ENCODE measurements around the gene CPTP. TPM values are rescaled to one million over a fixed set of nuclear protein-coding genes. Genes with fewer than 3 reads are reported as not detected.

The CPTP gene
- total and polyA plus RNA-seq, 2 of the 13 experiments (the other 11 are each of a cell fraction or from before 2014, with no cell fraction given), result 5.5 to 9.3 TPM

DNA sequence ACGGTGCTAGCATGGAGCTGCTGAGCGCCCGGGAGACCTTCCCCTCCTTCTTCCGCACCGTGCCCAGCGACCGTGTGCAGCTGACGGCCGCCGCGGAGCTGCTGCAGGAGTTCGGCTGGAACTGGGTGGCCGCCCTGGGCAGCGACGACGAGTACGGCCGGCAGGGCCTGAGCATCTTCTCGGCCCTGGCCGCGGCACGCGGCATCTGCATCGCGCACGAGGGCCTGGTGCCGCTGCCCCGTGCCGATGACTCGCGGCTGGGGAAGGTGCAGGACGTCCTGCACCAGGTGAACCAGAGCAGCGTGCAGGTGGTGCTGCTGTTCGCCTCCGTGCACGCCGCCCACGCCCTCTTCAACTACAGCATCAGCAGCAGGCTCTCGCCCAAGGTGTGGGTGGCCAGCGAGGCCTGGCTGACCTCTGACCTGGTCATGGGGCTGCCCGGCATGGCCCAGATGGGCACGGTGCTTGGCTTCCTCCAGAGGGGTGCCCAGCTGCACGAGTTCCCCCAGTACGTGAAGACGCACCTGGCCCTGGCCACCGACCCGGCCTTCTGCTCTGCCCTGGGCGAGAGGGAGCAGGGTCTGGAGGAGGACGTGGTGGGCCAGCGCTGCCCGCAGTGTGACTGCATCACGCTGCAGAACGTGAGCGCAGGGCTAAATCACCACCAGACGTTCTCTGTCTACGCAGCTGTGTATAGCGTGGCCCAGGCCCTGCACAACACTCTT is 7.6 kb downstream of the CPTP start (continued):
- TF ChIP-seq, protein P1, sequence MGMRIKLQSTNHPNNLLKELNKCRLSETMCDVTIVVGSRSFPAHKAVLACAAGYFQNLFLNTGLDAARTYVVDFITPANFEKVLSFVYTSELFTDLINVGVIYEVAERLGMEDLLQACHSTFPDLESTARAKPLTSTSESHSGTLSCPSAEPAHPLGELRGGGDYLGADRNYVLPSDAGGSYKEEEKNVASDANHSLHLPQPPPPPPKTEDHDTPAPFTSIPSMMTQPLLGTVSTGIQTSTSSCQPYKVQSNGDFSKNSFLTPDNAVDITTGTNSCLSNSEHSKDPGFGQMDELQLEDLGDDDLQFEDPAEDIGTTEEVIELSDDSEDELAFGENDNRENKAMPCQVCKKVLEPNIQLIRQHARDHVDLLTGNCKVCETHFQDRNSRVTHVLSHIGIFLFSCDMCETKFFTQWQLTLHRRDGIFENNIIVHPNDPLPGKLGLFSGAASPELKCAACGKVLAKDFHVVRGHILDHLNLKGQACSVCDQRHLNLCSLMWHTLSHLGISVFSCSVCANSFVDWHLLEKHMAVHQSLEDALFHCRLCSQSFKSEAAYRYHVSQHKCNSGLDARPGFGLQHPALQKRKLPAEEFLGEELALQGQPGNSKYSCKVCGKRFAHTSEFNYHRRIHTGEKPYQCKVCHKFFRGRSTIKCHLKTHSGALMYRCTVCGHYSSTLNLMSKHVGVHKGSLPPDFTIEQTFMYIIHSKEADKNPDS (CRISPR knock-in tag; IDR thresholded peaks at IDR 0.05), result 0 out of 2 replicates have a peak, but pooled peaks have one; percentile 52
- TF ChIP-seq, protein P2, sequence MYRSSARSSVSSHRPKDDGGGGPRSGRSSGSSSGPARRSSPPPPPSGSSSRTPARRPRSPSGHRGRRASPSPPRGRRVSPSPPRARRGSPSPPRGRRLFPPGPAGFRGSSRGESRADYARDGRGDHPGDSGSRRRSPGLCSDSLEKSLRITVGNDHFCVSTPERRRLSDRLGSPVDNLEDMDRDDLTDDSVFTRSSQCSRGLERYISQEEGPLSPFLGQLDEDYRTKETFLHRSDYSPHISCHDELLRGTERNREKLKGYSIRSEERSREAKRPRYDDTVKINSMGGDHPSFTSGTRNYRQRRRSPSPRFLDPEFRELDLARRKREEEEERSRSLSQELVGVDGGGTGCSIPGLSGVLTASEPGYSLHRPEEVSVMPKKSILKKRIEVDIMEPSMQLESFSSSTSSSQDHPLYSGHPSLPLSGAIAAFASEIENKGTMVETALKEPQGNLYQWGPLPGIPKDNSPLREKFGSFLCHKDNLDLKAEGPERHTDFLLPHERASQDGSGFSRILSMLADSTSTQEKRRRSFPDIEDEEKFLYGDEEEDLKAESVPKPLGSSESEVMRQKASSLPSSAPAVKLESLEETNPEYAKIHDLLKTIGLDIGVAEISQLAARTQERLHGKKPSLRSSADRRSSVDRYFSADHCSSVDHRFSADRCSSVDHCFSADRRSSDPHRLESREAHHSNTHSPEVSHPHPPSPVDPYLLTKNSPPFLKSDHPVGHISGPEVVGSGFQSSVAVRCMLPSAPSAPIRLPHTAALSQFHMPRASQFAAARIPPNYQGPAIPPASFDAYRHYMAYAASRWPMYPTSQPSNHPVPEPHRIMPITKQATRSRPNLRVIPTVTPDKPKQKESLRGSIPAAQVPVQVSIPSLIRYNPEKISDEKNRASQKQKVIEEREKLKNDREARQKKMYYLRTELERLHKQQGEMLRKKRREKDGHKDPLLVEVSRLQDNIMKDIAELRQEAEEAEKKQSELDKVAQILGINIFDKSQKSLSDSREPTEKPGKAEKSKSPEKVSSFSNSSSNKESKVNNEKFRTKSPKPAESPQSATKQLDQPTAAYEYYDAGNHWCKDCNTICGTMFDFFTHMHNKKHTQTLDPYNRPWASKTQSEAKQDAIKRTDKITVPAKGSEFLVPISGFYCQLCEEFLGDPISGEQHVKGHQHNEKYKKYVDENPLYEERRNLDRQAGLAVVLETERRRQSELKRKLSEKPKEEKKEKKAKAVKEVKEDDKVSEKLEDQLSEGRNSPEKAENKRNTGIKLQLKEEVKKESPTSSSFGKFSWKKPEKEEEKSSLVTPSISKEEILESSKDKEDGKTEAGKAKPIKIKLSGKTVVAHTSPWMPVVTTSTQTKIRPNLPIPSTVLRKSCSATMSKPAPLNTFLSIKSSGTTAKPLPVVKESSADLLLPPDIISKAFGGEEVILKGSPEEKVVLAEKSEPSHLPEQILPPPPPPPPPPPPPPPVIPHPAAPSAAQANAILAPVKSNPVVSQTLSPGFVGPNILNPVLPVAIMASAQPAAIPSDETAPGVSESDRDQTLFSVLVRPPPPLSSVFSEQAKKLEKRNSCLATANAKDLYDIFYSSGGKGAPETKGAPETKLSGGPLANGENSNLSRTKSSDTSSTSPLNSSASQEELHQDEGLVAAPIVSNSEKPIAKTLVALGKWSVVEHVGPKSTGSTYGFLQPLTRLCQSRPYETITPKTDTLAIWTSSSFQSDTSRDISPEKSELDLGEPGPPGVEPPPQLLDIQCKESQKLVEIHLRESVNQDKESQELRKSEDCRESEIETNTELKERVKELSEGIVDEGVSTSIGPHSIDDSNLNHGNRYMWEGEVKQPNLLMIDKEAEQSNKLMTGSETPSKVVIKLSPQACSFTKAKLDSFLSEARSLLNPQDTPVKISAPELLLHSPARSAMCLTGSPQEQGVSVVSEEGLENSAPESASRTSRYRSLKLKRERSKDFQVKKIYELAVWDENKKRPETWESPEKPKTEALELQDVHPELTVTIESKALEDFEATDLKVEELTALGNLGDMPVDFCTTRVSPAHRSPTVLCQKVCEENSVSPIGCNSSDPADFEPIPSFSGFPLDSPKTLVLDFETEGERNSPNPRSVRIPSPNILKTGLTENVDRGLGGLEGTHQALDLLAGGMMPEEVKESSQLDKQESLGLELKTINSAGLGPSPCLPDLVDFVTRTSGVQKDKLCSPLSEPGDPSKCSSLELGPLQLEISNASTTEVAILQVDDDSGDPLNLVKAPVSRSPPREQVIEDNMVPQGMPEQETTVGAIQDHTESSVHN (CRISPR knock-in tag; IDR thresholded peaks at IDR 0.05), result peak; percentile 79; the same call in 1 of the 2 replicates
- TF ChIP-seq IKZF1 (IDR thresholded peaks at IDR 0.05), result no peak
- TF ChIP-seq SRF (IDR thresholded peaks at IDR 0.05; ENCODE audit: low read depth, low read length), result no peak
- TF ChIP-seq, protein P3, sequence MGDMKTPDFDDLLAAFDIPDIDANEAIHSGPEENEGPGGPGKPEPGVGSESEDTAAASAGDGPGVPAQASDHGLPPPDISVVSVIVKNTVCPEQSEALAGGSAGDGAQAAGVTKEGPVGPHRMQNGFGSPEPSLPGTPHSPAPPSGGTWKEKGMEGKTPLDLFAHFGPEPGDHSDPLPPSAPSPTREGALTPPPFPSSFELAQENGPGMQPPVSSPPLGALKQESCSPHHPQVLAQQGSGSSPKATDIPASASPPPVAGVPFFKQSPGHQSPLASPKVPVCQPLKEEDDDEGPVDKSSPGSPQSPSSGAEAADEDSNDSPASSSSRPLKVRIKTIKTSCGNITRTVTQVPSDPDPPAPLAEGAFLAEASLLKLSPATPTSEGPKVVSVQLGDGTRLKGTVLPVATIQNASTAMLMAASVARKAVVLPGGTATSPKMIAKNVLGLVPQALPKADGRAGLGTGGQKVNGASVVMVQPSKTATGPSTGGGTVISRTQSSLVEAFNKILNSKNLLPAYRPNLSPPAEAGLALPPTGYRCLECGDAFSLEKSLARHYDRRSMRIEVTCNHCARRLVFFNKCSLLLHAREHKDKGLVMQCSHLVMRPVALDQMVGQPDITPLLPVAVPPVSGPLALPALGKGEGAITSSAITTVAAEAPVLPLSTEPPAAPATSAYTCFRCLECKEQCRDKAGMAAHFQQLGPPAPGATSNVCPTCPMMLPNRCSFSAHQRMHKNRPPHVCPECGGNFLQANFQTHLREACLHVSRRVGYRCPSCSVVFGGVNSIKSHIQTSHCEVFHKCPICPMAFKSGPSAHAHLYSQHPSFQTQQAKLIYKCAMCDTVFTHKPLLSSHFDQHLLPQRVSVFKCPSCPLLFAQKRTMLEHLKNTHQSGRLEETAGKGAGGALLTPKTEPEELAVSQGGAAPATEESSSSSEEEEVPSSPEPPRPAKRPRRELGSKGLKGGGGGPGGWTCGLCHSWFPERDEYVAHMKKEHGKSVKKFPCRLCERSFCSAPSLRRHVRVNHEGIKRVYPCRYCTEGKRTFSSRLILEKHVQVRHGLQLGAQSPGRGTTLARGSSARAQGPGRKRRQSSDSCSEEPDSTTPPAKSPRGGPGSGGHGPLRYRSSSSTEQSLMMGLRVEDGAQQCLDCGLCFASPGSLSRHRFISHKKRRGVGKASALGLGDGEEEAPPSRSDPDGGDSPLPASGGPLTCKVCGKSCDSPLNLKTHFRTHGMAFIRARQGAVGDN (CRISPR knock-in tag; IDR thresholded peaks at IDR 0.05), result peak; percentile 25
- 0 out of 2 replicates have a peak, but pooled peaks have one; percentile 16 for TF ChIP-seq ZFX (CRISPR knock-in tag; IDR thresholded peaks at IDR 0.05; ENCODE audit: low read depth)
- peak; percentile 83 for TF ChIP-seq ZBTB33 (CRISPR knock-in tag; IDR thresholded peaks at IDR 0.05)
- TF ChIP-seq SCMH1 (CRISPR knock-in tag; IDR thresholded peaks at IDR 0.05; ENCODE audit: borderline replicate concordance), result no peak
- 0 out of 2 replicates have a peak, but pooled peaks have one; percentile 38 for TF ChIP-seq ZNF468 (CRISPR knock-in tag; IDR thresholded peaks at IDR 0.05)
- peak; percentile 0; the same call in 1 of the 2 replicates for TF ChIP-seq GABPB1 (CRISPR knock-in tag; IDR thresholded peaks at IDR 0.05)
- peak; percentile 74; the same call in 1 of the 2 replicates for TF ChIP-seq AKAP8 (CRISPR knock-in tag; IDR thresholded peaks at IDR 0.05)
